ENCODE measurements around the gene CDT1. TPM values are rescaled to one million over a fixed set of nuclear protein-coding genes. Genes with fewer than 3 reads are reported as not detected.

Gene CDT1
- total RNA-seq, 4 donors from 2014 or later, result 2.9 to 14.7 (median 7.9) TPM

GRCh38 chr16:88838566-88838965 lies 35.0 kb downstream of the CDT1 start:
- intact Hi-C loops (cut with DNase I; ENCODE audit: low total_unique reads), result no loop called here
- TF ChIP-seq POLR2A (IDR thresholded peaks at IDR 0.05), result no peak
- TF ChIP-seq, protein P1, sequence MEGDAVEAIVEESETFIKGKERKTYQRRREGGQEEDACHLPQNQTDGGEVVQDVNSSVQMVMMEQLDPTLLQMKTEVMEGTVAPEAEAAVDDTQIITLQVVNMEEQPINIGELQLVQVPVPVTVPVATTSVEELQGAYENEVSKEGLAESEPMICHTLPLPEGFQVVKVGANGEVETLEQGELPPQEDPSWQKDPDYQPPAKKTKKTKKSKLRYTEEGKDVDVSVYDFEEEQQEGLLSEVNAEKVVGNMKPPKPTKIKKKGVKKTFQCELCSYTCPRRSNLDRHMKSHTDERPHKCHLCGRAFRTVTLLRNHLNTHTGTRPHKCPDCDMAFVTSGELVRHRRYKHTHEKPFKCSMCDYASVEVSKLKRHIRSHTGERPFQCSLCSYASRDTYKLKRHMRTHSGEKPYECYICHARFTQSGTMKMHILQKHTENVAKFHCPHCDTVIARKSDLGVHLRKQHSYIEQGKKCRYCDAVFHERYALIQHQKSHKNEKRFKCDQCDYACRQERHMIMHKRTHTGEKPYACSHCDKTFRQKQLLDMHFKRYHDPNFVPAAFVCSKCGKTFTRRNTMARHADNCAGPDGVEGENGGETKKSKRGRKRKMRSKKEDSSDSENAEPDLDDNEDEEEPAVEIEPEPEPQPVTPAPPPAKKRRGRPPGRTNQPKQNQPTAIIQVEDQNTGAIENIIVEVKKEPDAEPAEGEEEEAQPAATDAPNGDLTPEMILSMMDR (IDR thresholded peaks at IDR 0.05), result no peak
- no peak overlapping the region for H3K4me3 ChIP-seq (ENCODE audit: low read depth, poor library complexity, severe bottlenecking)
- WGBS, 2 donors, result 85 to 90% methylated on average over 19 of the region's 19 CpGs
- DNase-seq (ENCODE audit: low spot score in 2 of 2), result no peak

GRCh38 chr16:88839026-88839529 lies 35.5 kb downstream of the CDT1 start:
- H3K4me3 ChIP-seq (ENCODE audit: low read depth, poor library complexity, severe bottlenecking), result no peak overlapping the region
- WGBS, 2 donors, result 92 to 93% methylated on average over 35 to 39 of the region's 39 CpGs
- intact Hi-C loops (cut with DNase I; ENCODE audit: low total_unique reads), result no loop called here
- TF ChIP-seq, protein P1 (IDR thresholded peaks at IDR 0.05), result no peak
- no peak for DNase-seq (ENCODE audit: low spot score in 2 of 2)

DNA sequence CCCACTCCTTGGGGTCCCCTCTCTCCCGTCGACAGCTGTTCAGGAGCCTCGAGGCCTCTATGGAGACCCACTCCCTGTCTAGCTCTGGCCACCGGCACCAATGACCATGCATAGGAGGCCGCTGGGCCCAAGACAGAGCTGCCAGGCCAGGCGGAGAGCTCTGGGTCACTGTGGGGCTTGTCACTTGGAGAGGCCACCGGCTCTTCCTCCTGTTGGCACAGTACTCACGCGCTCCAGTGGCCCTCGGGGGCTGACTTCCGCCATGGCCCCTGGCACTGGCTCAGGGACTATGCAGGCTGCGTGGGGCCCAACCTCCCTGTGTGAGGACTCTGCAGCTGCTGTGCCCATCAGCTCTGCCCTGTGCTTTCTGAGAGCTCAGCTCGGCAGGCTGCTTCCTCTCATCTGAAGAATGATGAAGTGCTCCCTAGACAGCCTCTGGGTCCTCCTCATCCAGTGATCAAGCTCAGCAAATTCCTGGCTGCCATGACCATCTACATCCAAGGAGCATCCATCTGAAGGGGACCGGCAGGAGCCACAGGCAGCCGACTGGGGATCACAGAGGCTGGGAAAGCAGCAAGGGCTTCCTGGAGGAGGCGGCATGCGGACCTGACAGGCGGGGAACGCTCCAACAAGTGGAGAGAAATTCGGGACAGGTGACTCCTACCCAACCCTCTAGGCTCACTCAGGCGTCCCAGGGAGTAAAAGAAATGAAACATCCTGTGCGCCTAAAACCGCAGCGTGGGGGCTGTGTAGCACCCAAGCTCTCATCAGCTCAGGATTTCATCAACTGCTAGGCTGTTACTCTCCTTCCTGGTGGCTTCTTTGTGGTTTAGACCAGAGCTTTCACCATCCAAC lies 36.4 kb downstream of the CDT1 start:
- 89 to 94% methylated on average over 11 to 23 of the region's 24 CpGs for whole genome bisulfite sequencing, 2 donors
- no peak for DNase-seq (ENCODE audit: low spot score in 2 of 2)
- TF ChIP-seq POLR2A (IDR thresholded peaks at IDR 0.05), result no peak
- TF ChIP-seq, protein P1 (IDR thresholded peaks at IDR 0.05), result no peak
- H3K4me3 ChIP-seq (ENCODE audit: low read depth, poor library complexity, severe bottlenecking), result no peak overlapping the region
- intact Hi-C loops (cut with DNase I; ENCODE audit: low total_unique reads), result no loop called here

DNA sequence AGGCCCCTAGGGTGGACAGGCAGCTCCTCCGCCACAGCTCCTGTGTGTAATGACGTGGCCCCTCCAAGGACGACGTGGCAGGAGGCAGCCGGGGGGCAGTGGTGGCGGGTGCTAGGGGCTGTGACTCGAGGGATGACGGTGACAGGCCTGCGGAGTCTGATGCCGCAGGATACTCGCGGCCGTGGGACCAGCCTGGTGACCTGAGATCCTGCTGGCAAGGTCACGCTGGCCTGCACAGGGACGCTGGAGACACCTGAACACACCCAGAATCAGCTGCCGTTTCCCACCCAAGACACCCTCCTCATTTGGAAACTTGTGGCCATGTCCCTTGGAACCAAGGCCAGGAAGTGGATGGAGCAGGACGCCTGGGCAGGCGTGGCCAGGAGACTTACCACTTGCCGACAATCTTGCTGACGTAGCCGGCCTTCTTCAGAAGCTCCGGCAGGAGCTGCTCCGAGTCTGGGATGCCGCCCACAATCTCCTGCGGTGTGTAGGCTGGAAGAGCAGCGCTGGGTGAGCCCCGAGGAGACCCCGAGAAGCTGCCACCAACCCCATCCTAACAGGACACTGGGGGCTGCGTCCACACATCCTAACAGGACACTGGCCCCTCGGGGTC lies 37.1 kb downstream of the CDT1 start:
- intact Hi-C loops (cut with DNase I; ENCODE audit: low total_unique reads), result no loop called here
- no peak overlapping the region for H3K4me3 ChIP-seq (ENCODE audit: low read depth, poor library complexity, severe bottlenecking)
- TF ChIP-seq POLR2A (IDR thresholded peaks at IDR 0.05), result no peak
- TF ChIP-seq, protein P1 (IDR thresholded peaks at IDR 0.05), result no peak
- DNase-seq (ENCODE audit: low spot score in 2 of 2), result no peak
- WGBS, 2 donors, result 89 to 93% methylated on average over 23 to 29 of the region's 30 CpGs

DNA sequence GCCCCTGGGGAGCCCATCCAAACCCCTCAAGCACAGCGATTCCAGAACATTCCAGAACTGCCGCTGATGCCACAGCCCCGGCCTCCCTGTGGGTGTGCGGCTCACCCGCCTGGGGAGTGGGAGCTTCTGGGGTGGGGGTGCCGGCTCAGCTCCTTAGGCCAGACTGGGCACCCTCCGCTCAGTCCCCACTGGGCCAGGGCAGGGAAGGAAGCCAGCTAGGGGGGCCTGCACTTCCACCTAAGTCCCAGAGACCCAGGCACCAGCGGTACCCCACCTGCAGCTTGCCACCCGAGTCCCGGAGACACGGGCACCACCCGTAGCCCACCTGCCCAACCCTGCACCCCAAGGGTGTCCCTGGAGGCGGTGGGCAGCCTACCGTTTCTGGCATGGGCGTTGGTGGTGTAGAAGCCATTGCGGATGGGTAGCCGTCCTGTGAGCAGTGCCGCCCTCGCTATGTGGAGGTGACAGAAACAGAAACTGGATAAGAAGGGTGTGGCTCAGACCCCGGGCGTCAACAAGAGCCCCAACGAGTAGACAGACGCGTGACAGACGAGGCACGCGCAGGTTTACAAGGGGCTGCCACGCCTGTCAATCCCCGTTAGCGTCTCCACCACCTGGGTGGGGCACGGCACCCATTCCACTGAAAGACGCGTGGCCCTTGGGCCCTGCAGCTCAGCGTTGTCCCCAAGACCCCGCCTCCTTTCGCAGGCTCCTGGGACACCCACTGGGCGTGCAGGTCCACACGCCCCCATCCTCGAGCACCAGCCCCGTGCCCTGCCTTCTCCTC lies 38.1 kb downstream of the CDT1 start:
- DNase-seq (ENCODE audit: low spot score in 2 of 2), result no peak
- no peak overlapping the region for H3K4me3 ChIP-seq (ENCODE audit: low read depth, poor library complexity, severe bottlenecking)
- 90 to 91% methylated on average over 38 to 39 of the region's 40 CpGs for WGBS, 2 donors
- intact Hi-C loops (cut with DNase I; ENCODE audit: low total_unique reads), result no loop called here
- TF ChIP-seq POLR2A (IDR thresholded peaks at IDR 0.05), result no peak
- TF ChIP-seq, protein P1 (IDR thresholded peaks at IDR 0.05), result no peak
